ENCODE measurements around the gene VSTM2L.

Gene VSTM2L

GRCh38 chr20:37973059-37973910 lies 70.4 kb downstream of the VSTM2L start:
- no peak overlapping the region for H3K27ac ChIP-seq
- no peak for DNase-seq
- TF ChIP-seq, protein P1, sequence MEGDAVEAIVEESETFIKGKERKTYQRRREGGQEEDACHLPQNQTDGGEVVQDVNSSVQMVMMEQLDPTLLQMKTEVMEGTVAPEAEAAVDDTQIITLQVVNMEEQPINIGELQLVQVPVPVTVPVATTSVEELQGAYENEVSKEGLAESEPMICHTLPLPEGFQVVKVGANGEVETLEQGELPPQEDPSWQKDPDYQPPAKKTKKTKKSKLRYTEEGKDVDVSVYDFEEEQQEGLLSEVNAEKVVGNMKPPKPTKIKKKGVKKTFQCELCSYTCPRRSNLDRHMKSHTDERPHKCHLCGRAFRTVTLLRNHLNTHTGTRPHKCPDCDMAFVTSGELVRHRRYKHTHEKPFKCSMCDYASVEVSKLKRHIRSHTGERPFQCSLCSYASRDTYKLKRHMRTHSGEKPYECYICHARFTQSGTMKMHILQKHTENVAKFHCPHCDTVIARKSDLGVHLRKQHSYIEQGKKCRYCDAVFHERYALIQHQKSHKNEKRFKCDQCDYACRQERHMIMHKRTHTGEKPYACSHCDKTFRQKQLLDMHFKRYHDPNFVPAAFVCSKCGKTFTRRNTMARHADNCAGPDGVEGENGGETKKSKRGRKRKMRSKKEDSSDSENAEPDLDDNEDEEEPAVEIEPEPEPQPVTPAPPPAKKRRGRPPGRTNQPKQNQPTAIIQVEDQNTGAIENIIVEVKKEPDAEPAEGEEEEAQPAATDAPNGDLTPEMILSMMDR (IDR thresholded peaks at IDR 0.05; ENCODE audit: low read depth, low read length, missing control alignments), result no peak
- in situ Hi-C loops (cut with HindIII; ENCODE audit: low pct_ligation_motif_present, low sequenced_read_pairs), result no loop called here
- H3K27me3 ChIP-seq (replicated peaks), result no peaks in the 10 kb centered on the region
- no peaks in the 10 kb centered on the region for H3K36me3 ChIP-seq (replicated peaks)
- no peak overlapping the region for H3K4me3 ChIP-seq (ENCODE audit: low read depth, low read length)

DNA sequence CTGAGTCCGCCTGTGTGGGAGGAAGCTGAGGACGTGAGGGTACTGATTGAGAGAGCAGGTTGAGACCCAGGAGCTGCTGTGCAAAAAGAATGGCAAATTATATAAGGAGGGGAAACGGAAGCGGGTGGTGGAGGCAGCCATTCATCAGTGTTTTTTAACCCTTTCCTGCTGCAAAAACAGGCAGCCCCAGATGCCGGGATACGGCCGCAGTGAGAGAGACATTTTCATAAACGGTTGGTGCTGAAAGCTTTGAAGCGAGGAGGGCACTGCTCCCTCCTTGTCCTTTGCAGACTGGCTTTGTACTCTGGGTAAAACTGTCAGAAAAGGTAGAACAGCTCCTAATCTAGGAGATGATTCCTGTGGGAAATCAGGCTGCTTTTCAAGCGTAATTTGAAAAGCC lies 74.0 kb downstream of the VSTM2L start:
- TF ChIP-seq, protein P1 (IDR thresholded peaks at IDR 0.05; ENCODE audit: low read depth, low read length, missing control alignments), result no peak
- H3K27me3 ChIP-seq (replicated peaks), result no peaks in the 10 kb centered on the region
- no peak overlapping the region for H3K4me3 ChIP-seq (ENCODE audit: low read depth, low read length)
- DNase-seq, result no peak
- H3K36me3 ChIP-seq (replicated peaks), result peaks cover 2% of the 10 kb centered on the region
- no peak overlapping the region for H3K27ac ChIP-seq
- in situ Hi-C loops (cut with HindIII; ENCODE audit: low pct_ligation_motif_present, low sequenced_read_pairs), result no loop called here

DNA sequence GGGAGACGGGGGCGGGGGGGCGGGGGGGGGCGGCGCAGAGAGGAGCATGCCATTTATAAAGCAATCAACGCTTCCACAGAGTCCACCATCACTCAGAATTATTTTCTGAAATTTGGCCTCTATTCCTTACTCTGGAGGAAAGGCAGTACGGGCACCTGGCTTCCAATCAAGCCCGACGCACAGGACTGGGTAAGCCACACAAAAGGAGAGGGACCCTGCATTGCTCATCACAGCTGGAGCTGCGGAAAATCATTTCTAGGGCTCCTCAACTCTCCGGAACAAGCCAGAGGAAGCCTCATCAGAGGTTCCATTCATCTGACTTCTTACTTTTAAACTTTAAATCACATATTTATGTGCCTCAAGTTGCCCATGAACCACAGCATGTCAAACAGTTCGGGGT lies 74.4 kb downstream of the VSTM2L start:
- TF ChIP-seq, protein P1 (IDR thresholded peaks at IDR 0.05; ENCODE audit: low read depth, low read length, missing control alignments), result no peak

DNA sequence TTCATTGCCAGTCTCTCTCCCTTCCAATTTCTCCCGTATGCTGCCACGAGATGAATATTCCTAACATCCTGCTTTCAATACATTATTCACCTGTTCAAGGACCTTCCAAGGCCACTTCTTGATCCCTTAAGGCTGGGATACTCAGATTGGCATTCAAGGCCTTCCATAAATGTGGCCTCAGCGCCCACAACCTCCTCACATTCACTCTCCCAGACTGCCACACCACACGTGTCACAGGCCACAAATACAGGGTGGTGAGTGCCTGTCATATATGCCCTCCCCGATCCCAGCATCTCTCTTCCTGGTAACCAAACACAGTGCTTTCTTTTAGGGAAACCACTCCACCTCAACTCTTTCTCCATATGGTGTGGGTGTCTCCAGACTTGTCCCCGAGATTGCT lies 74.9 kb downstream of the VSTM2L start:
- in situ Hi-C loops (cut with HindIII; ENCODE audit: low pct_ligation_motif_present, low sequenced_read_pairs), result no loop called here
- no peak overlapping the region for H3K4me3 ChIP-seq (ENCODE audit: low read depth, low read length)
- no peak for DNase-seq
- TF ChIP-seq, protein P1 (IDR thresholded peaks at IDR 0.05; ENCODE audit: low read depth, low read length, missing control alignments), result no peak
- no peak overlapping the region for H3K27ac ChIP-seq
- peaks cover 2% of the 10 kb centered on the region for H3K36me3 ChIP-seq (replicated peaks)
- H3K27me3 ChIP-seq (replicated peaks), result no peaks in the 10 kb centered on the region

More for the DNA sequence above, 74.4 kb downstream of the VSTM2L start:
- Histone ChIP-seq H3K4me3 (ENCODE audit: low read depth, low read length) (no peak overlapping the region), H3K27ac (no peak overlapping the region), H3K27me3 (replicated peaks) (no peaks in the 10 kb centered on the region), H3K36me3 (replicated peaks) (peaks cover 2% of the 10 kb centered on the region)
- in situ Hi-C loops (cut with HindIII; ENCODE audit: low pct_ligation_motif_present, low sequenced_read_pairs), result no loop called here
- DNase-seq, result no peak

GRCh38 chr20:37979021-37979985 lies 76.4 kb downstream of the VSTM2L start:
- in situ Hi-C loops (cut with HindIII; ENCODE audit: low pct_ligation_motif_present, low sequenced_read_pairs), result no loop called here
- no peak for DNase-seq
- Histone ChIP-seq H3K27ac (no peak overlapping the region), H3K4me3 (ENCODE audit: low read depth, low read length) (no peak overlapping the region), H3K36me3 (replicated peaks) (peaks cover 2% of the 10 kb centered on the region), H3K27me3 (replicated peaks) (no peaks in the 10 kb centered on the region)
- TF ChIP-seq, protein P1 (IDR thresholded peaks at IDR 0.05; ENCODE audit: low read depth, low read length, missing control alignments), result no peak
